Neuronal stem cell (in vitro differentiated cells): ENCODE measurements around the gene CNP.
"Not testable (repeated sequence)": the region's sequence is repeated elsewhere in the genome, so short reads cannot be mapped to it uniquely, and the experiment has no call there.

Experiments
- DNase-seq: peaks from one replicate; pipeline ENCODE4 v3.0.0-alpha.2; 2013; ENCODE audit warnings: low spot score
- H2AFZ ChIP-seq: one replicate; pipeline ENCODE4 v1.6.1; 2013; ENCODE audit warnings: mild to moderate bottlenecking, low read length, inconsistent platforms
- H2AK5ac ChIP-seq: 2 replicates; pipeline ENCODE4 v1.6.1; 2013; ENCODE audit warnings: low read depth, mild to moderate bottlenecking, inconsistent platforms, low read length, moderate library complexity, mixed read lengths
- H2BK120ac ChIP-seq: 2 replicates; pipeline ENCODE4 v1.6.1; 2013; ENCODE audit warnings: low read depth, mild to moderate bottlenecking, inconsistent platforms, low read length, moderate library complexity, mixed read lengths
- H2BK12ac ChIP-seq: one replicate; pipeline ENCODE4 v1.6.1; 2013; ENCODE audit warnings: low read length, inconsistent platforms
- H2BK15ac ChIP-seq: 2 replicates; pipeline ENCODE4 v1.6.1; 2013; ENCODE audit warnings: mild to moderate bottlenecking, low read length, inconsistent platforms, mixed read lengths
- H2BK5ac ChIP-seq: one replicate; pipeline ENCODE4 v1.6.1; 2013; ENCODE audit warnings: inconsistent platforms, mild to moderate bottlenecking, low read length, moderate library complexity
- H3K14ac ChIP-seq: one replicate; pipeline ENCODE4 v1.6.1; 2013; ENCODE audit warnings: low read length, inconsistent platforms
- H3K18ac ChIP-seq: 2 replicates; pipeline ENCODE4 v1.6.1; 2013; ENCODE audit warnings: low read length, inconsistent platforms
- H3K23ac ChIP-seq: 2 replicates; pipeline ENCODE4 v1.6.1; 2013; ENCODE audit warnings: low read depth, mild to moderate bottlenecking, mixed read lengths, low read length, inconsistent platforms; ENCODE audit not compliant: poor library complexity
- H3K27ac ChIP-seq: replicated peaks from 3 replicates; pipeline ENCODE4 v1.5.1; 2013; ENCODE audit warnings: low read length, inconsistent platforms
- H3K27me3 ChIP-seq, 3 experiments: 2 replicates each; pipeline ENCODE4 v1.6.1; 2013; ENCODE audit warnings: low read length in 3 of 3, mild to moderate bottlenecking in 2 of 3, inconsistent platforms in 1 of 3, low read depth in 1 of 3, mixed read lengths in 1 of 3, moderate library complexity in 1 of 3; ENCODE audit not compliant: control insufficient read depth in 3 of 3, insufficient read depth in 3 of 3
- H3K36me3 ChIP-seq, 2 donors: replicated peaks in 1 of 2; 2 replicates each; pipeline ENCODE4 v1.6.1; 2013; ENCODE audit warnings: low read length in 2 of 2; ENCODE audit not compliant: control insufficient read depth in 2 of 2, insufficient read depth in 2 of 2
- H3K4ac ChIP-seq: 2 replicates; pipeline ENCODE4 v1.6.1; 2013; ENCODE audit warnings: inconsistent platforms, mild to moderate bottlenecking, low read length, moderate library complexity
- H3K4me1 ChIP-seq, 2 donors: 1 replicate in 1 of 2; 2 replicates in 1 of 2; pipeline ENCODE4 v1.6.1; 2013; ENCODE audit warnings: low read length in 2 of 2, low read depth in 1 of 2; ENCODE audit not compliant: control insufficient read depth in 2 of 2, insufficient read depth in 1 of 2
- H3K4me2 ChIP-seq: one replicate; pipeline ENCODE4 v1.6.1; 2013; ENCODE audit warnings: mild to moderate bottlenecking, low read length, inconsistent platforms; ENCODE audit not compliant: insufficient read depth, poor library complexity, severe bottlenecking
- H3K4me3 ChIP-seq, 2 donors: 2 replicates each; pipeline ENCODE4 v1.5.1; 2013; ENCODE audit warnings: low read length in 2 of 2, mild to moderate bottlenecking in 2 of 2, inconsistent platforms in 1 of 2, moderate library complexity in 1 of 2
- H3K79me1 ChIP-seq: one replicate; pipeline ENCODE4 v1.6.1; 2013; ENCODE audit warnings: low read depth, mild to moderate bottlenecking, inconsistent platforms, low read length, moderate library complexity
- H3K9ac ChIP-seq: one replicate; pipeline ENCODE4 v1.6.1; 2013; ENCODE audit warnings: mild to moderate bottlenecking, low read depth, low read length, inconsistent platforms; ENCODE audit not compliant: poor library complexity
- H3K9me3 ChIP-seq, 2 donors: replicated peaks in 1 of 2; 2 replicates each; pipeline versions ENCODE3 to v1.6.1; 2013; ENCODE audit warnings: low read length in 2 of 2, mild to moderate bottlenecking in 2 of 2, inconsistent platforms in 1 of 2, low read depth in 1 of 2, mixed read lengths in 1 of 2, moderate library complexity in 1 of 2; ENCODE audit not compliant: control insufficient read depth in 2 of 2, insufficient read depth in 1 of 2
- H4K8ac ChIP-seq: one replicate; pipeline ENCODE4 v1.6.1; 2013; ENCODE audit warnings: low read depth, mild to moderate bottlenecking, inconsistent platforms, low read length, moderate library complexity
- H4K91ac ChIP-seq: one replicate; pipeline ENCODE4 v1.6.1; 2013; ENCODE audit warnings: low read length, low read depth, mild to moderate bottlenecking, inconsistent platforms; ENCODE audit not compliant: poor library complexity
- WGBS, 2 donors: extraction: QIAGEN DNeasy Blood & Tissue Kit; methylation state at CpG; one replicate each; pipeline ENCODE4 v1.1.7; 2013; ENCODE audit warnings: missing lambda C conversion rate in 2 of 2, mixed read lengths in 1 of 2; ENCODE audit not compliant: insufficient read length in 2 of 2, insufficient replicate concordance in 1 of 2; ENCODE audit errors: extremely low coverage in 2 of 2; 5-methylcytosine and 5-hydroxymethylcytosine counted together

CNP gene

DNA sequence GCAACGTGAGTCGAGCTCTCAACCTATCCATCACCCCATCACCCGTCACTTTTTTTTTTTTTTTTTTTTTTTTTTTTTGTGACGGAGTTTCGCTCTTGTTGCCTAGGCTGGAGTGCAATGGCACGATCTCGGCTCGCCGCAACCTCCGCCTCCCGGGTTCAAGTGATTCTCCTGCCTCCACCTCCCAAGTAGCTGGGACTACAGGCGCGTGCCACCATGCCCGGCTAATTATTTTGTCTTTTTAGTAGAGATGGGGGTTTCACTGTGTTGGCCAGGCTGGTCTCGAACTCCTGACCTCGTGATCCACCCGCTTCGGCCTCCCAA, 35.8 kb upstream of the CNP start:
- not testable (repeated sequence) for H3K36me3 ChIP-seq, H4K8ac ChIP-seq, H3K27me3 ChIP-seq, H3K9me3 ChIP-seq, H2BK120ac ChIP-seq, H3K23ac ChIP-seq, H3K18ac ChIP-seq, H2BK12ac ChIP-seq, H2BK5ac ChIP-seq, H3K4ac ChIP-seq, H2BK15ac ChIP-seq, DNase-seq, H3K14ac ChIP-seq, H3K79me1 ChIP-seq, H2AK5ac ChIP-seq, H3K9ac ChIP-seq, H4K91ac ChIP-seq
- H3K4me1 ChIP-seq = peaks cover 2 to 11% of the 10 kb centered on the region in 2 donors
- WGBS, 2 donors = no CpG with 5 or more reads among the region's 18 CpGs
- peak overlapping the region; percentile 65 to 84 for H3K4me3 ChIP-seq
- peak overlapping the region; percentile 90 for H2AFZ ChIP-seq
- peak overlapping the region; percentile 29 for H3K27ac ChIP-seq
- H3K4me2 ChIP-seq = peak overlapping the region; percentile 58

DNA sequence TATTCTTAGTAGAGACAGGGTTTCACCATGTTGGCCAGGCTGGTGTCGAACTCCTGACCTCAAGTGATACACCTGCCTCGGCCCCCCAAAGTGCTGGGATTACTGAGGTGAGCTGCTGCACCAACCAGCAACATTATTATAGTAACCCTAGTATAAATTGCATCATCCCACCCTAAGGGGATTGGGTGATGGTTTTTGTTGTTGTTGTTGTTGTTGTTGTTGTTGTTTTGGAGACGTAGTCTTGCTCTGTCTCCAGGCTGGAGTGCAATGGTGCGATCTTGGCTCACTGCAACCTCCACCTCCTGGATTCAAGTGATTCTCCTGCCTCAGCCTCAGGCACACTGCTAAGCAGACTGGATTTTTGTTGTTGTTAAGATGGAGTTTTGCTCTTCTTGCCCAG, 34.9 kb upstream of the CNP start:
- H2BK120ac ChIP-seq, H2BK12ac ChIP-seq: not testable (repeated sequence)

DNA sequence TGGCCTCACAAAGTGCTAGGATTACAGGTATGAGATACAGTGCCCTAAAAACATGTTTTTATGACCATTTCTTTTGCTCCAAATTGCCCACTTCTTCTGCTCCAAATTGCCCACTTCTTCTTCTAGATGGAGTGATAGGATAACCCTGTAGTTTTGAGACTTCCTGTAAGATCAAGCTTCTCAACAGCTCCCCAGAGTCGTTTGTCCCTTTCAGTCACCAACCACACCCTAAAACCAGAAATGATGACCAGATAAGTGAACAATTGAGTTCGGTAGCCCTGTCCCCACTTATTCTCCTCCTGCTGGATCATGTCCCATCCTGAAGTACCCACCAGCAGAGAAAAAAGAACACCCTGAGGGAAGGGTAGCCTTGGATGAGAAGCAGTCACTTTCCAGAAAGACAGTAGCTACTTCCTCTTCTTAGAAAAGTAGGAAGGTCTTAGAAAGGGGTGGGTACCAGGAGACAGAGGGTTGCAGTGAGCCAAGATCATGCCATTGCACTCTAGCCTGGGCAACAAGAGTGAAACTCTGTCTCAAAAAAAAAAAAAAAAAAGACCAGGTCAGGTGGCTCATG, 33.7 kb upstream of the CNP start:
- Histone ChIP-seq H2BK5ac (no peak overlapping the region), H3K9me3 (no peaks in the 10 kb centered on the region), H2BK15ac (no peak overlapping the region), H3K9ac (no peak overlapping the region), H3K79me1 (no peaks in the 10 kb centered on the region), H2AFZ (no peak overlapping the region), H3K4ac (no peak overlapping the region), H2AK5ac (no peak overlapping the region), H3K27me3 (no peaks in the 10 kb centered on the region), H3K4me3 (no peak overlapping the region), H3K4me2 (no peak overlapping the region), H2BK120ac (no peak overlapping the region), H3K36me3 (peaks cover 14 to 29% of the 10 kb centered on the region in 2 donors), H3K23ac (no peak overlapping the region), H2BK12ac (no peak overlapping the region), H4K8ac (no peak overlapping the region), H3K18ac (no peak overlapping the region), H4K91ac (no peak overlapping the region), H3K14ac (no peak overlapping the region), H3K4me1 (peaks cover 2 to 11% of the 10 kb centered on the region in 2 donors), H3K27ac (no peak overlapping the region)
- WGBS, 2 donors = no CpG with 5 or more reads among the region's 2 CpGs
- DNase-seq = no peak

More for the DNA sequence above, 34.9 kb upstream of the CNP start:
- no CpG with 5 or more reads among the region's 4 CpGs for WGBS, 2 donors
- not testable (repeated sequence) for H3K4ac ChIP-seq, H4K91ac ChIP-seq, H3K4me2 ChIP-seq, H3K79me1 ChIP-seq, H3K23ac ChIP-seq, H3K9me3 ChIP-seq, H3K27me3 ChIP-seq, DNase-seq, H4K8ac ChIP-seq, H2AFZ ChIP-seq, H3K9ac ChIP-seq, H3K18ac ChIP-seq, H2BK5ac ChIP-seq, H3K27ac ChIP-seq, H3K14ac ChIP-seq, H2AK5ac ChIP-seq, H2BK15ac ChIP-seq, H3K4me3 ChIP-seq
- H3K36me3 ChIP-seq = peaks cover 10 to 18% of the 10 kb centered on the region in 2 donors
- peaks cover 2 to 11% of the 10 kb centered on the region in 2 donors for H3K4me1 ChIP-seq

DNA sequence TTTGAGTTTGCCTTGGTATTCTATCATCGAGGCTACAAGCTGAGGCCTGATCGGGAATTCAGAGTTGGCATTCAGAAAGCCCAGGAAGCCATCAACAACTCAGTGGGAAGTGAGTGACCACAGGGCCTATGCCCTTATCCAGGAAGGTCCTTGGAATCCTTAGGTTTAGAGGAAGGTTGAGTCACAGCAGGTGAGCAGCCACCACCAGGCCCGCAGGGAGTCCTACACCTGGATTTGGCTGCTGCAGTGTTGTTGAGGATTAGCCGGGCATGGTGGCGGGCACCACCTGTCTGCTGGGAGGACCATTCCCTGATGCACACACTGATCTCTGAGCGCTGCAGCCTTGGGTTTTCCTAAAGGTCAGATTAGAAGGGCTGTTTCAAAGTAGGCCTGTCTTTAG, 31.0 kb upstream of the CNP start:
- no peak overlapping the region for H3K9ac ChIP-seq
- H3K18ac ChIP-seq = no peak overlapping the region
- no peak overlapping the region for H2AFZ ChIP-seq
- no peak overlapping the region for H3K4ac ChIP-seq
- H3K4me3 ChIP-seq = no peak overlapping the region
- H3K14ac ChIP-seq = no peak overlapping the region
- no peak overlapping the region for H2AK5ac ChIP-seq
- H2BK5ac ChIP-seq = no peak overlapping the region
- H3K23ac ChIP-seq = no peak overlapping the region
- no peaks in the 10 kb centered on the region for H3K9me3 ChIP-seq
- no peak overlapping the region for H3K4me2 ChIP-seq
- no peak overlapping the region for H4K91ac ChIP-seq
- H4K8ac ChIP-seq = no peak overlapping the region
- no peaks in the 10 kb centered on the region for H3K27me3 ChIP-seq
- no peaks in the 10 kb centered on the region for H3K79me1 ChIP-seq
- no peak overlapping the region for H2BK12ac ChIP-seq
- H2BK15ac ChIP-seq = no peak overlapping the region
- peaks cover 19 to 48% of the 10 kb centered on the region in 2 donors for H3K36me3 ChIP-seq
- WGBS, 2 donors = no CpG with 5 or more reads among the region's 6 CpGs
- no peak for DNase-seq
- H2BK120ac ChIP-seq = no peak overlapping the region
- peaks cover 2 to 3% of the 10 kb centered on the region in 2 donors for H3K4me1 ChIP-seq
- no peak overlapping the region for H3K27ac ChIP-seq
